Bronchial epithelial cell (primary cell): ENCODE results near the gene NBEA. TPM values are rescaled to one million over a fixed set of nuclear protein-coding genes. Genes with fewer than 3 reads are reported as not detected.

Experiments
- DNase-seq: peaks from one replicate; pipeline ENCODE4 v3.0.0-alpha.2; 2010; ENCODE audit warnings: low read depth
- FAIRE-seq: peaks from 2 replicates; lab custom pipeline; 2011; peaks lifted over from hg19 to GRCh38; lab: Jason Lieb, UNC
- H3K27me3 ChIP-seq: 2 replicates; pipeline ENCODE4 v1.5.1; 2011; ENCODE audit warnings: low read length; ENCODE audit not compliant: control insufficient read depth, insufficient read depth
- H3K36me3 ChIP-seq: 2 replicates; pipeline ENCODE4 v1.5.1; 2011; ENCODE audit warnings: low read length; ENCODE audit not compliant: control insufficient read depth, insufficient read depth
- H3K4me3 ChIP-seq: 2 replicates; pipeline ENCODE4 v1.5.1; 2011; ENCODE audit warnings: mild to moderate bottlenecking, low read depth, low read length, control low read depth
- CTCF ChIP-seq: IDR thresholded peaks from 2 replicates; pipeline ENCODE4 v1.5.1; 2011; ENCODE audit warnings: mild to moderate bottlenecking, moderate library complexity, low read length, control low read depth, inconsistent platforms; ENCODE audit not compliant: insufficient read depth, severe bottlenecking
- total RNA-seq: library from RNA; depleted of rRNA; stranded (reverse); fragments of >200 nt; gene quantifications from 2 replicates; pipeline ENCODE4 v1.2.1, GENCODE V29; 2014

Gene NBEA
- total RNA-seq, 1 donor from 2014 or later, result 0.53 TPM

- H3K36me3 ChIP-seq, result no peaks in the 10 kb centered on the region
- DNase-seq, result no peak
- H3K27me3 ChIP-seq, result no peaks in the 10 kb centered on the region
- FAIRE-seq, result no peak
- H3K4me3 ChIP-seq, result no peak overlapping the region
- TF ChIP-seq CTCF, result no peak
Measured at GRCh38 chr13:35365883-35366282, 423.8 kb downstream of the NBEA start.

- no peaks in the 10 kb centered on the region for H3K27me3 ChIP-seq
- no peak for DNase-seq
- no peaks in the 10 kb centered on the region for H3K36me3 ChIP-seq
- TF ChIP-seq CTCF, result no peak
- no peak for FAIRE-seq
- no peak overlapping the region for H3K4me3 ChIP-seq
Measured at GRCh38 chr13:35367586-35367985, 425.5 kb downstream of the NBEA start.

- Histone ChIP-seq H3K36me3 (no peaks in the 10 kb centered on the region), H3K4me3 (no peak overlapping the region), H3K27me3 (no peaks in the 10 kb centered on the region)
- DNase-seq (peak; percentile 17), FAIRE-seq (no peak)
- no peak for TF ChIP-seq CTCF
Measured at GRCh38 chr13:35378939-35379338, 436.9 kb downstream of the NBEA start.

- H3K27me3 ChIP-seq, result no peaks in the 10 kb centered on the region
- no peak overlapping the region for H3K4me3 ChIP-seq
- DNase-seq (no peak), FAIRE-seq (no peak)
- H3K36me3 ChIP-seq, result no peaks in the 10 kb centered on the region
- no peak for TF ChIP-seq CTCF
Measured at GRCh38 chr13:35379663-35380062, 437.6 kb downstream of the NBEA start.

- no peak overlapping the region for H3K4me3 ChIP-seq
- FAIRE-seq (no peak), DNase-seq (no peak)
- no peaks in the 10 kb centered on the region for H3K36me3 ChIP-seq
- no peak for TF ChIP-seq CTCF
- no peaks in the 10 kb centered on the region for H3K27me3 ChIP-seq
Measured at GRCh38 chr13:35387682-35388250, 445.7 kb downstream of the NBEA start.
